Measurements from ENCODE around the gene PMEL.
"Not testable (repeated sequence)": the region's sequence is repeated elsewhere in the genome, so short reads cannot be mapped to it uniquely, and the experiment has no call there.

PMEL gene

GRCh38 chr12:55927588-55928502 lies 38.0 kb downstream of the PMEL start, which contains the start of gene PYM1:
TSS of gene PYM1 (minus strand) at chr12:55927894. CDS start at chr12:55927761, 133 bp downstream.
- TF ChIP-seq CTCF (IDR thresholded peaks at IDR 0.05; ENCODE audit: insufficient read depth, missing control alignments): no peak
- no peak for DNase-seq (ENCODE audit: insufficient read length, low spot score)
- FAIRE-seq: no peak

- DNase-seq (ENCODE audit: insufficient read length, low spot score) (peak; percentile 95), FAIRE-seq (no peak)
- TF ChIP-seq CTCF (IDR thresholded peaks at IDR 0.05; ENCODE audit: insufficient read depth, missing control alignments): peak; percentile 58
These were observed 38.9 kb downstream of the PMEL start for GRCh38 chr12:55926738-55927587.

- DNase-seq (ENCODE audit: insufficient read length, low spot score) (no peak), FAIRE-seq (no peak)
- no peak for TF ChIP-seq CTCF (IDR thresholded peaks at IDR 0.05; ENCODE audit: insufficient read depth, missing control alignments)
These were observed 39.7 kb downstream of the PMEL start for GRCh38 chr12:55925870-55926737.

- TF ChIP-seq CTCF (IDR thresholded peaks at IDR 0.05; ENCODE audit: insufficient read depth, missing control alignments): no peak
- DNase-seq (ENCODE audit: insufficient read length, low spot score): no peak
- no peak for FAIRE-seq
These were observed 40.5 kb downstream of the PMEL start for GRCh38 chr12:55925371-55925770.

- FAIRE-seq; DNase-seq (ENCODE audit: insufficient read length, low spot score): not testable (repeated sequence)
These were observed 42.2 kb downstream of the PMEL start for GRCh38 chr12:55923648-55924047.

GRCh38 chr12:55922126-55922525 lies 43.7 kb downstream of the PMEL start:
- FAIRE-seq (no peak), DNase-seq (ENCODE audit: insufficient read length, low spot score) (no peak)
- TF ChIP-seq CTCF (IDR thresholded peaks at IDR 0.05; ENCODE audit: insufficient read depth, missing control alignments): no peak

GRCh38 chr12:55919032-55919431 lies 46.8 kb downstream of the PMEL start:
- FAIRE-seq; DNase-seq (ENCODE audit: insufficient read length, low spot score): not testable (repeated sequence)
